HCT116 (cell line): ENCODE results near the gene AOPEP. TPM values are rescaled to one million over a fixed set of nuclear protein-coding genes. Genes with fewer than 3 reads are reported as not detected.
A peak's percentile ranks its signal among the peaks of the same experiment; 100 is the strongest.

Source experiments
- ATAC-seq: fragments of 200-7000 bp; cut with Tn5 transposase; 2 replicates; pipeline ENCODE4 v1.9.1; 2020; ENCODE audit warnings: mild to moderate bottlenecking, moderate library complexity
- BruUV-seq: library from RNA; stranded (reverse); fragments of 400-500 nt; replicated peaks from 2 replicates; lab custom pipeline; 2021; lab: Mats Ljungman, UMichigan
- CTCF ChIA-PET: fragments of 300-600 bp; sonication (Branson Sonifier 250); formaldehyde crosslinking; loops from one replicate; lab custom pipeline; 2021; ENCODE audit warnings: antibody characterized with exemption; lab: Charles Lee
- POLR2A ChIA-PET: fragments of 300-600, 350-600 bp; sonication (Branson Sonifier 250); formaldehyde crosslinking; loops from one replicate; lab custom pipeline; 2021; ENCODE audit warnings: antibody characterized with exemption; lab: Charles Lee
- RAD21 ChIA-PET, 2 experiments: fragments of 300-600 bp; sonication (Branson Sonifier 250); formaldehyde crosslinking; loops; one replicate each; lab custom pipeline; 2023; ENCODE audit warnings: low total read pairs in 2 of 2; ENCODE audit not compliant: uncharacterized antibody in 2 of 2, unreplicated experiment in 2 of 2, low non-redundant PET in 1 of 2; lab: Charles Lee
- DNase-seq: peaks from one replicate; pipeline ENCODE4 v3.0.0-alpha.2; 2010; ENCODE audit warnings: low read depth, low spot score
- H2AFZ ChIP-seq: fragments of 200-600 bp; shearing (Covaris generic), sonication (generic); 2 replicates; pipeline ENCODE4 v1.6.1; 2017; ENCODE audit warnings: low read depth, mixed run types, mixed read lengths, antibody characterized with exemption, low read length; ENCODE audit not compliant: poor library complexity, severe bottlenecking
- H3K27ac ChIP-seq: 2 replicates; pipeline ENCODE4 v1.5.1; 2012; ENCODE audit warnings: low read depth, low read length
- H3K27me3 ChIP-seq: fragments of 200-600 bp; sonication (generic); 2 replicates; pipeline ENCODE4 v1.6.1; 2016; ENCODE audit warnings: mixed run types, low read length, mixed read lengths; ENCODE audit not compliant: insufficient read depth
- H3K36me3 ChIP-seq, 2 experiments: fragments of 200-500 bp in 1 of 2; fragments of 200-600 bp in 1 of 2; sonication (Bioruptor generic) in 1 of 2; sonication (generic) in 1 of 2; 2 replicates each; pipeline versions ENCODE4 v1.5.1 to v1.6.1; 2014 to 2016; ENCODE audit warnings: low read length in 2 of 2, inconsistent platforms in 1 of 2, mixed read lengths in 1 of 2, mixed run types in 1 of 2; ENCODE audit not compliant: insufficient read depth in 2 of 2, control insufficient read depth in 1 of 2
- H3K4me1 ChIP-seq, 2 experiments: fragments of 200-600 bp in 1 of 2; sonication (generic) in 1 of 2; 2 replicates each; pipeline versions ENCODE4 v1.5.1 to v1.6.1; 2012 to 2017; ENCODE audit warnings: low read length in 2 of 2, inconsistent platforms in 1 of 2, mild to moderate bottlenecking in 1 of 2, mixed read lengths in 1 of 2, mixed run types in 1 of 2, moderate library complexity in 1 of 2; ENCODE audit not compliant: insufficient read depth in 2 of 2, control insufficient read depth in 1 of 2
- H3K4me2 ChIP-seq: fragments of 200-600 bp; sonication (generic); 2 replicates; pipeline ENCODE4 v1.6.1; 2017; ENCODE audit warnings: mixed run types, low read length, mixed read lengths
- H3K4me3 ChIP-seq, 2 experiments: fragments of 200-600 bp in 1 of 2; sonication (generic) in 1 of 2; replicated peaks in 1 of 2; 2 replicates each; pipeline ENCODE4 v1.5.1; 2011 to 2016; ENCODE audit warnings: low read length in 2 of 2, control low read depth in 1 of 2, low read depth in 1 of 2, mild to moderate bottlenecking in 1 of 2, mixed read lengths in 1 of 2, mixed run types in 1 of 2
- H3K79me2 ChIP-seq: fragments of 200-600 bp; sonication (generic); 2 replicates; pipeline ENCODE4 v1.6.1; 2017; ENCODE audit warnings: mild to moderate bottlenecking, mixed run types, low read length, moderate library complexity, mixed read lengths; ENCODE audit not compliant: insufficient read depth
- H3K9ac ChIP-seq: fragments of 200-600 bp; sonication (generic); 2 replicates; pipeline ENCODE4 v1.6.1; 2016; ENCODE audit warnings: low read length, mixed read lengths
- H3K9me2 ChIP-seq: fragments of 200-600 bp; sonication (generic), shearing (Covaris generic); 2 replicates; pipeline ENCODE4 v1.6.1; 2017; ENCODE audit warnings: mixed run types, mild to moderate bottlenecking, moderate library complexity; ENCODE audit not compliant: insufficient read depth
- H3K9me3 ChIP-seq, 2 experiments: fragments of 200-500 bp in 1 of 2; fragments of 200-600 bp in 1 of 2; sonication (Bioruptor generic) in 1 of 2; sonication (generic) in 1 of 2; 2 replicates each; pipeline ENCODE4 v1.6.1; 2014 to 2017; ENCODE audit warnings: low read length in 2 of 2, mixed read lengths in 2 of 2, inconsistent platforms in 1 of 2, low read depth in 1 of 2, mild to moderate bottlenecking in 1 of 2, mixed run types in 1 of 2, moderate library complexity in 1 of 2; ENCODE audit not compliant: control insufficient read depth in 1 of 2, insufficient read depth in 1 of 2
- H4K20me1 ChIP-seq: fragments of 200-600 bp; sonication (generic), shearing (Covaris generic); 2 replicates; pipeline ENCODE4 v1.6.1; 2017; ENCODE audit warnings: mixed run types, mild to moderate bottlenecking, moderate library complexity; ENCODE audit not compliant: insufficient read depth
- CEBPB ChIP-seq: IDR thresholded peaks from 2 replicates; pipeline ENCODE4 v1.6.1; 2012; ENCODE audit warnings: low read depth
- ELF1 ChIP-seq: IDR thresholded peaks from 2 replicates; pipeline ENCODE4 v1.6.1; 2012; ENCODE audit warnings: low read depth, borderline replicate concordance
- EZH2 ChIP-seq: fragments of 200-600 bp; sonication (generic); IDR thresholded peaks from 2 replicates; pipeline ENCODE4 v1.6.1; 2017; ENCODE audit warnings: antibody characterized with exemption, mixed run types
- FOSL1 ChIP-seq: IDR thresholded peaks from 2 replicates; pipeline ENCODE4 v1.6.1; 2012; ENCODE audit warnings: low read depth
- JUND ChIP-seq: IDR thresholded peaks from 2 replicates; pipeline ENCODE4 v1.6.1; 2012
- POLR2A ChIP-seq: IDR thresholded peaks from 2 replicates; pipeline ENCODE4 v1.7.0; 2011; ENCODE audit warnings: borderline replicate concordance; ENCODE audit not compliant: insufficient read depth, insufficient read length; ENCODE audit errors: extremely low read depth
- SIN3A ChIP-seq: IDR thresholded peaks from 2 replicates; pipeline ENCODE4 v1.6.1; 2012; ENCODE audit warnings: low read depth
- SP1 ChIP-seq: IDR thresholded peaks from 2 replicates; pipeline ENCODE4 v1.6.1; 2012; ENCODE audit warnings: low read depth
- TCF7L2 ChIP-seq: IDR thresholded peaks from 2 replicates; pipeline ENCODE4 v1.7.0; 2011; ENCODE audit warnings: borderline replicate concordance, inconsistent platforms; ENCODE audit not compliant: insufficient read depth, insufficient read length; ENCODE audit errors: extremely low read depth
- ZBTB33 ChIP-seq: IDR thresholded peaks from 2 replicates; pipeline ENCODE4 v1.6.1; 2011; ENCODE audit warnings: mild to moderate bottlenecking, low read length, moderate library complexity; ENCODE audit not compliant: insufficient replicate concordance; ENCODE audit errors: extremely low read depth
- intact Hi-C: fragments of 100-400 bp; cut with micrococcal nuclease; formaldehyde crosslinking; loops from 2 replicates; pipeline ENCODE4 v1.10.0; 2022
- total RNA-seq: library from RNA; stranded (reverse); gene quantifications from one replicate; pipeline ENCODE4 v1.2.1, GENCODE V29; 2021; ENCODE audit not compliant: unreplicated experiment
- TF ChIP-seq, protein P1 (sequence below), 3 experiments: fragments of 200-600 bp in 1 of 3; sonication (generic) in 1 of 3; IDR thresholded peaks in 2 of 3; conservative IDR thresholded peaks in 1 of 3; 2 replicates each; pipeline ENCODE4 v1.5.1; 2012 to 2017; ENCODE audit warnings: low read depth in 2 of 3, low read length in 2 of 3, antibody characterized with exemption in 1 of 3, borderline replicate concordance in 1 of 3, control low read depth in 1 of 3, mild to moderate bottlenecking in 1 of 3, mixed read lengths in 1 of 3, mixed run types in 1 of 3, moderate library complexity in 1 of 3; ENCODE audit not compliant: insufficient read depth in 1 of 3
- TF ChIP-seq, protein P2 (sequence below): IDR thresholded peaks from 2 replicates; pipeline ENCODE4 v1.6.1; 2012
- TF ChIP-seq, protein P3 (sequence below): IDR thresholded peaks from 2 replicates; pipeline ENCODE4 v1.6.1; 2012

Gene AOPEP
- total RNA-seq, 1 experiment from 2014 or later, result 15.1 TPM

DNA sequence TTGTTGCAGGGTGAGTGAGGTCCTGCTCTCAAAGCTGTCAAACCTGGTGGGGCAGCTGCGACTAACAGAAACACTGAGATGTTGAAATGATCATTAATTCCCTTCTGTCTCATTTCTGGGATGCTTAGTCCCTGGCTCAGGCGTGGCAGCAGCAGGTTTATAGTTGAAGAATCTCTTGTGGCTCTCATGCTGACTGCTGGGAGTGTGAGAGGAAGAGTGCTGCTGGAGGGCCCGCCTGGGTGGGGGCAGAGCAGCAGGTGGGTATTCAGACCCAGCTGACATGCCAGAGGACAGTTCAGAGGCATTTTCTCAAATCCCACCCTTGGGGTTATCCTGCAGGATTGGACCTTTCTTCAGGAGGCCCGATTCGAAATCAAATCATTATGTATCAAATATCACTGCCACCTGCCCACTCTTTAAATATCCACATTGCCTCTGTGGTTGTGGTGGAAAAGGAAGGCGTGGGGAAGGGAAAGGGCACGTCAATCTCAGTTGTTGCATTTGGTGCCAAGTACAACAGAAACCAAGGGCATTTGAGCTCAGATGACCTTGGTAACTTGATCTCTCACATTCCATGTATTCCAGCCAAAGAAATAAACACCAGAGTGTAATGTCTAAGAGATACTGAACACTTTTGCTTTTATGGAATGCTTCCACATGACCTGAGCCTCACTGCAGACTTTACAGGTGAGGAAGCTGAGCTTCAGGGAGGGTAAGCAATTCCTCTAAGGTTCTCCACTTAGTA is 224.3 kb downstream of the AOPEP start:
- no peak for DNase-seq
- H3K27ac ChIP-seq, result no peak overlapping the region
- no TSS peak for BruUV-seq

More for the DNA sequence above, 224.3 kb downstream of the AOPEP start:
- intact Hi-C loops, result no loop called here
- Histone ChIP-seq H3K9ac (peak overlapping the region; percentile 13; the same call in 1 of the 2 replicates), H3K9me3 (no peaks in the 10 kb centered on the region), H3K4me1 (peaks cover 20 to 36% of the 10 kb centered on the region in 2 experiments), H2AFZ (no peak overlapping the region), H3K4me2 (peak overlapping the region; percentile 41), H3K27me3 (no peaks in the 10 kb centered on the region), H3K36me3 (no peaks in the 10 kb centered on the region), H3K79me2 (no peaks in the 10 kb centered on the region), H3K9me2 (no peaks in the 10 kb centered on the region), H4K20me1 (no peaks in the 10 kb centered on the region), H3K4me3 (no peak overlapping the region)
- TF ChIP-seq SP1 (peak; percentile 60; the same call in 1 of the 2 replicates), JUND (peak; percentile 44), EZH2 (no peak), POLR2A (no peak), FOSL1 (no peak), TCF7L2 (peak; percentile 14), CEBPB (peak; percentile 37; the same call in 1 of the 2 replicates), ZBTB33 (no peak), SIN3A (peak; percentile 43; the same call in 1 of the 2 replicates), ELF1 (no peak)
- TF ChIP-seq, protein P1, sequence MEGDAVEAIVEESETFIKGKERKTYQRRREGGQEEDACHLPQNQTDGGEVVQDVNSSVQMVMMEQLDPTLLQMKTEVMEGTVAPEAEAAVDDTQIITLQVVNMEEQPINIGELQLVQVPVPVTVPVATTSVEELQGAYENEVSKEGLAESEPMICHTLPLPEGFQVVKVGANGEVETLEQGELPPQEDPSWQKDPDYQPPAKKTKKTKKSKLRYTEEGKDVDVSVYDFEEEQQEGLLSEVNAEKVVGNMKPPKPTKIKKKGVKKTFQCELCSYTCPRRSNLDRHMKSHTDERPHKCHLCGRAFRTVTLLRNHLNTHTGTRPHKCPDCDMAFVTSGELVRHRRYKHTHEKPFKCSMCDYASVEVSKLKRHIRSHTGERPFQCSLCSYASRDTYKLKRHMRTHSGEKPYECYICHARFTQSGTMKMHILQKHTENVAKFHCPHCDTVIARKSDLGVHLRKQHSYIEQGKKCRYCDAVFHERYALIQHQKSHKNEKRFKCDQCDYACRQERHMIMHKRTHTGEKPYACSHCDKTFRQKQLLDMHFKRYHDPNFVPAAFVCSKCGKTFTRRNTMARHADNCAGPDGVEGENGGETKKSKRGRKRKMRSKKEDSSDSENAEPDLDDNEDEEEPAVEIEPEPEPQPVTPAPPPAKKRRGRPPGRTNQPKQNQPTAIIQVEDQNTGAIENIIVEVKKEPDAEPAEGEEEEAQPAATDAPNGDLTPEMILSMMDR (IDR thresholded peaks at IDR 0.05 in 2 of 3, conservative IDR thresholded peaks at IDR 0.05 in 1 of 3; ENCODE audit: borderline replicate concordance in 1 of 3, insufficient read depth in 1 of 3, low read depth in 2 of 3, low read length in 2 of 3), result no peak
- TF ChIP-seq, protein P2, sequence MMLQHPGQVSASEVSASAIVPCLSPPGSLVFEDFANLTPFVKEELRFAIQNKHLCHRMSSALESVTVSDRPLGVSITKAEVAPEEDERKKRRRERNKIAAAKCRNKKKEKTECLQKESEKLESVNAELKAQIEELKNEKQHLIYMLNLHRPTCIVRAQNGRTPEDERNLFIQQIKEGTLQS, result no peak
- TF ChIP-seq, protein P3, sequence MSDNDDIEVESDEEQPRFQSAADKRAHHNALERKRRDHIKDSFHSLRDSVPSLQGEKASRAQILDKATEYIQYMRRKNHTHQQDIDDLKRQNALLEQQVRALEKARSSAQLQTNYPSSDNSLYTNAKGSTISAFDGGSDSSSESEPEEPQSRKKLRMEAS, result peak; percentile 44; the same call in 1 of the 2 replicates
- ChIA-PET RAD21 (no interaction called here), CTCF (no interaction called here), POLR2A (no interaction called here)
- no peak for ATAC-seq
